Islet precursor cell (in vitro differentiated cells): Measurements from ENCODE around the gene ILK.

Experiments used
- DNase-seq: peaks from one replicate; pipeline ENCODE4 v3.0.0-alpha.2; 2018

Gene ILK

DNA sequence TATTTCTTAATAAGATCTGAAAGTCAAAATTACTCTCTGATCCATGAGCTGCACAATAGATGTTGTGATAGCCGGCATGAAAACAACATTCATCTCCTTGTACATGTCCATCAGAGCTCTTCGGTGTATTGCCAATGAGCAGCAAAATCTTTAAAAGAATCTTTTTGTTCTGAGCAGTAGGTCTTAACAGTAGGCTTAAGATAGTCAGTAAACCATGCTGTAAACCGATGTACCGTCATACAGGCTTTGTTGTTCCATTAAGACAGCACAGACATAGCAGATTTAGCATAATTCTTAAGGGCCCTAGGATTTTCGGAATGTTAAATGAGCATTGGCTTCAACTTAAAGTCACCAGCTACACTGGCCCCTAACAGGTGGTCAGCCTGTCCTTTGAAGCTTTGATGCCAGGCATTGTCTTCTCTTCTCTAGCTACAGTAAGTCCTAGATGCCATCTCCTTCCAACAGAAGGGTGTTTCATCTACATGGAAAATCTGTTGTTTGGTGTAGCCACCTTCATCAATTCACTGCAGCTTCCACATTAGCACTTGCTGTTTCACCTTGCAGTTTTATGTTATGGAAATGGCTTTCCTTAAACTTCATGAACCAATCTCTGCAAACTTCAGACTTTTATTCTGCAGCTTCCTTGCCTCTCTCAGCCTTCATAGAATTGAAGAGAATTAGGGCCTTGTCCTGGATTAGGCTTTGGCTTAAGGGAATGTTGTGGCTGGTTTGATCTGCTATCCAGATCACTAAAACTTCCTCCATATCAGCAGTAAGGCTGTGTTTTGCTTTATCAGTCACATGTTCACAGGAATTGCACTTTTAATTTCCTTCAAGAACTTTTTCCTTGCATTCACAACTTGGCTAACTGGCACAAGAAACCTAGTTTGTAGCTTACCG, 28.5 kb upstream of the ILK start:
- DNase-seq: no peak

DNA sequence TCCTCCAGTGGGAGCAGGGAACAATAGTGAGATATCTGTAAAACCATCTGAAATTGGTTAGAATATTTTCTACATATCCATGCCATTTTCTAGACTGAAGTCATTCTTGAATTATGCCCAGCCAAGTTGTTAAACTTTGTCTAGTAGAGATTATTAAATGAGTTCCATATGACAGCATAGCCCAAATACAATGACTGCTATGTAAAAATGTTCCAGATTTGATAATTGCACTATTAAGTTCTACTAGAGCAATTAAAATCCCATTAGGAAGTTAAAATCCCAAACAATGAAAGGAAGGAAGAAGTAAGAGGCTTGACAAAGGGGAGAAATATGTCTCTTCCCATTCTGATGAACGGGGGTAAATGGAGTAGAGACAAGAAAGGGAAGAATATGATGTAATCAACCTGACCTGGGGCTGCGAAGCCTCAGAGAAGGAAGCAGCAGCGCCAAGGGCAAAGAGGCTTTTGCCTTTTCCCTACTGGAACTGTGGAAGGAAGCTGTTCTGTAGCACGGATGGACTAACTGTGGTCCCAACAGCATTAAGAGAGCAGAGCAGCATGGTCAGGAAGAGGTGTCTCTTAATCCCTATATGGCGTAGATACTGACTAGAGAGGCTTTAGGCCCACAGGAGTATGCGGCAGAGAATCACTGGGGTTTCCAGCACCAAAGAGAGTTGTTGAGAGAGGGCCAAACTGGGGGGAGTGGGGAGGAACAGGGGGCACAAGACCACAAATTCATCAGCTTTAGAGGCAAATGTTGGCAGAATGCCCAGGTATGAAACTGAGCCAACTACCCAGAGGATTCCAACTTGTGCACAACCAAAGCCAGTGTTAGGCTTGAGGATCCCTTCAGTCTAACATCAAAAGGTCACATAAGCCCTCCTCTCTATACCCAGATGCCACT, 26.9 kb upstream of the ILK start:
- DNase-seq: no peak

DNA sequence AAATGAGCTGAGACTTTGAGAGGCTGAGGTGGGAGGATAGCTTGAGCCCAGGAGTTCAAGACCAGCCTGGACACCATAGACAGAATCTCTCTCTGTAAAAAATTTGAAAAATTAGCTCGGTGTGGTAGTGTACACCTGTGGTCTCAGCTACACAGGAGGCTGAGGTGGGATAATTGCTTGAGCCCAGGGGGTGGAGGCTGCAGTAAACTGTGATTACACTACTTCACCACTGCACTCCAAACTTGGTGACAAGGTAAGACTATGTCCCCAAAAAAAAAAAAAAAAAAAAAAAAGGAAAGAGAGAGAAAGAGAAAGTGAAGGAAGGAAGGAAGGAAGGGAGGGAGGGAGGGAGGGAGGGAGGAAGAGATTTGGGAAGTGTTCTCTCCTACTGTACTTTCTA, 25.4 kb upstream of the ILK start:
- no peak for DNase-seq

DNA sequence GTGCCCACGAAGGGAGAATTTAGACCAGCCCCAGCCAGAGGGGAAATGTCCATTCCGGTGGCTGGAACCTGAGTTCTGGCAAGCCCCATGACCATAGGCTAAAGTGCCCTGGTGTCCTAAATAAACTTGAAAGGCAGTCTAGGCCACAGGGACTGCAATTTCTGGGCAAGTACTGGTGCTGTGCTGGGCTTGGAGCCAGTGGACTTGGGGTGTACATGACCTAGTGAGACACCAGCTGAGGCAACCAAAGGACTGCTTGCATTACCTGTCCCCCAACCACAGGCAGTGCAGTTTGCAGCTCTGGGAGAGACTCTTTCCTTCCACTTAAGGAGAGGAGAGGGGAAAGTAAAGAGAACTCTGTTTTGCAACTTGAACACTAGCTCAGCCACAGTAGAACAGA, 23.9 kb upstream of the ILK start:
- DNase-seq: no peak

DNA sequence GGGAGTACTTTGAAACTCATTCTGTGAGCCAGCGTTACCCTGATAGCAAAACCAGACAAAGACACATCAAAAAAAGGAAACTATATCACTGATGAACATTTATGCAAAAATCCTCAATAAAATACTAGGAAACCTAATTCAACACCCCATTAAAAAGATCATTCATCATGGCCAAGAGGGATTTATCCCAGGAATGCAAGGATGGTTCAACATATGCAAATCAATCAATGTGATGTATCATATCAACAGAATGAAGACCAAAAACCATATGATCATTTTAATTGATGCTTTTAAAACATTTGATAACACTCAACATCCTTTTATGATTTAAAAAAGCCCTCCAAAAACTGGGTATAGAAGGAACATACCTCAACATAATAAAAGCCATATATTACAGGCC, 20.0 kb upstream of the ILK start:
- no peak for DNase-seq

DNA sequence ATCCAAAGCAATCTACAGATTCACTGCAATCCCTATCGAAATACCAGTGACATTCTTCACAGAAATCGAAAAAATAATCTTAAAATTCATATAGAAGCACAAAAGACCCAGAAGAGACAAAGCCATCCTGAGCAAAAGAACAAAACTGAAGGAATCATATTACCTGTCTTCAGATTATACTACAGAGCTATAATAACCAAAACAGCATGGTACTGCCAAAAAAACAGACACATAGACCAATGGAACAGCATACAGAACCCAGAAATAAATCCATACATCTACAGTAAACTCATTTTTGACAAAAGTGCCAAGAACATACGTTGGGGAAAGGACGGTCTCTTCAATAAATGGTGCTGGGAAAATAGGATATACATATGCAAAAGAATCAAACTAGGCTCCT, 19.0 kb upstream of the ILK start:
- DNase-seq: no peak

DNA sequence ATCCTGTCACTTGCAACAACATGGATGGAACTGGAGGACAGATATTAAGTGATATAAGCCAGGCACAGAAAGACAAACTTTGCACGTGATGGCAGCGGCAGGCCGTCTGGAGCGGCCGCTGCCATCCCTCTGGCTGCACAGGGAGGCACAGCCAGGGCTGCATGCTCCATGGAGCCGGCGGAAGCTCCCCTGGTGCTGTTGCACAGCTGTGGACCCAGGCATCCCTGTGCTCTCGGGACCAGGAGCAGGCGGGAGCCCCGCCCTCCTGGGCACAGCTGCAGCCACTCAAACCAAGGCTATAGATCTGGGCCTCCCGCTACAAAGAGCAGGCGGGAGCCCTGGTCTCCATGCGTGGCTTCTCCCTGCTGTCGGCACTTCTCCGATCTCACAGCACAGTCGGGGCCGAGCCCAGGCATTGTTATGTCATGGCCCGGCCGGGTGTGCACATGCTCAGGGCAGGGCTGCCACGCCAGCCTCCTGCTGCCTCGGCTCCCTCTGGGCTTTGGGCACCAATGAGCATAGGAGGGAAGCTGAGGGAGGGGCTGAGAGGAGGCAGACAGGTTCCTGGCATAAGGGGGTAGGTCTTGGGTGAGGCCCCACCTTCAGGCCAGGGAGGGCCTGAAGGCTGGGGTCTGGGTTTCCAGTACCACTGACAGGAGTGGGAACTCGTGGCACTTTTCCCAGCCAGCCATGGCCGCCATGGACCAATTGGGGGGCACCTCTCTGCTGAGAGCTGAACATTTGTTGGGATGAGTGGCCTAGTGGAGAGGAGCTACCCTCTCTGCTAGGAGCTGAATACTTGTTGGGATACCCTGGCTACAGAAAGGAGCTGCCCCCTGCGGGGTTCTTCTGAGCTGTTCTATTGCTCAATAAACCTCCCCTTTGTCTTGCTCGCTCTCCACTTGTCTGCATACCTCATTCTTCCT, 16.9 kb upstream of the ILK start:
- no peak for DNase-seq

DNA sequence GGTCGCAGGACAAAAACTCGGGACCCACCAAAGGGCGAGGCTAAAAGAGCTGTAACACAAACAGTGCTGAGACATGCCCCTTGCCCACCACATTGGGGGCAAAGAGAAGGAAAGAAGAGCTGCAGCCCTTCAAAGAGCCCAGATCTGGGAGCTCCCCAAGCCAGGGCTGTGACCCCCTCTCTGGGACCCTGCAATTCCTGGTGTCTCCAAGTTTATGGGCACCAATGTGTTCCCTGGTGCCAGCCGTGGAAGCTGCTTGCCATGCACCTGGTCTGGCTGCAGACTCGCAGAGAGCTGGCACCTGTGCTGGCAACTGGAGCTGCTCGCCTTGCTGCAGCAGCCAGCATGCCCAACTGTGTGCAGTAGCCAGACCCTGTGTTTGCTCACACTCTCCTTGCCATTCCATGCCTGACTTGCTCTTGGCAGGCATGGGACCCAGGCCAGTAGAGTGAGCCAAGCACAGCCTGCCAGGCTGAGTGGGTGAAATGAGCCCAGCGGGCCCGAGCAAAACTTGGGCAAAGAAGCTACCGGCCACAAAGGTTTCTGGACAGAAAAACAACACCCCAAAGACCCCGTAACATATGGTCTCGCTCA, 16.1 kb upstream of the ILK start:
- no peak for DNase-seq

DNA sequence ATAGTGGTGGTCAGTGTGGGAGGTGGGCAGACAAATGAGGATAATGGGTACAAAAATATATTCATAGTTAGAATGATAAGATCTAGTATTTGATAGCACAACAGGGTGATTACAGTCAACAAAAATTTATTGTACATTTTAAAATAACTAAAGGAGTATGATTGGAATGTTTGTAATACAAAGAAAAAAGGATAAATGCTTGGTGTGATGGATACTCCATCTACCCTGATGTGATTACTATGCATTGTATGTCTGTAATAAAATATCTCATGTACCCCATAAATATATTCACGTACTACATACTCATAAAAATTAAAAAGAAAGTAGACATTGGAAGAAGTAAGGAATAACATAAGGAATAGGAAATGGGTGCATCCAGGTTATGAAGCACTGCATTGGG, 15.6 kb upstream of the ILK start:
- no peak for DNase-seq

DNA sequence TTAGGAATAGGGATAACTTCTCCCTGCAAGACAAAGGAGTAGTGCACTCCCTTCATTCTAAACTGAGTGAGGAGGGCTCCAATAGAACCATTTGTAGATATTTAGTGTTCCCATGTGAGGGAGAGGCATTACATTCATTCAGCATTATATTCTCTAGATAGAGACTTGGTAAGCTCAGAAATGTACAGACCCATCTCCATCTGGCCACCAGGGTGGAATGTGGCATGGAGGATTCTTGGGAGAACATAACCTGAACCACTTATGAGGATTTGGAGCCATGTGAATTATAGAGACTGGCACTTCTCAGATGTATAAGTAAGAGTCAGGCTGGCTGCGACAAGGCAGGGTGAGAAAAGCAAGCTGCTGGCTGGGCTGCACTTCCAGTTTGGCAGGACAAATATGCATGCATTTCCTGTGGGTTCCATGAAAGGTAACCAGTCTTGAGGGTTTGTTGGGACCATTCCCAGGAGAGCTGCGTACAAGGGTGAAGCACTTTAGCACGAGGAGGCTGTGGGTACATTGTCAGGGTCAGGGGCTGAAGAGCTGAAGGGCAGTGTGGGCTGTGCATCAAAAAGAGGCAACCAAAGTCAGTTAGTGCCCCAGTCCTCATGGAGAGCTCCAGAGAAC, 9.3 kb upstream of the ILK start:
- DNase-seq: no peak

DNA sequence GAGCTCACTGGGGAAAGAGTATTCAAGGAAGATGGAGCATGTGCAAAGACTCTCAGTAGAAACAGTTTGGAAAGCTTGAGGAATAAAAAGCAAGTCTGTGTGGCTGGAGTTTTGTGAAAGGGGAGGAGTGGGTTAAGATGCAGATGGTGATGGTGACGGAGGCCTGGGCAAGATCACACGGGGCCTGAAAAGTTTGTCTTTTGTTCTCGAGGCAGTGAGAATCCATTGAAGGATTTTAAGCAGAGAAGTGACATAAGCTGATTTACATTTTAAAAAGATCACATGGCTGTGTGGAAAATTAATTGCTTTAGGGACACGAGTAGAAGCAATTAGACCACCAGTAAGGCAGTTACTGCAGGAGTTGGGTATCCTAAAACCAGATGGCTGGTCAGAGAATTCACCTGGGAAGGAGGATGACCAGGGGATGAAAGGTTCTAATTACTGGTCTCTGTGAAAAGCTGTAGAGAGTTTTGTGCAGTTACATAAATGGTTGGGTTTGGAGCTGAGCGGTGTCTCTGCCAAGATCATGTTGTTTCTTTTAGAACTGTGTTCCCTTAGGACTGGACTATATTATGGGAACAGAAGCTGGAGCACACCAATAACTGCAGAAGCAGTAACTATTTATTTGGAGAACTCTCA, 7.2 kb upstream of the ILK start:
- no peak for DNase-seq

DNA sequence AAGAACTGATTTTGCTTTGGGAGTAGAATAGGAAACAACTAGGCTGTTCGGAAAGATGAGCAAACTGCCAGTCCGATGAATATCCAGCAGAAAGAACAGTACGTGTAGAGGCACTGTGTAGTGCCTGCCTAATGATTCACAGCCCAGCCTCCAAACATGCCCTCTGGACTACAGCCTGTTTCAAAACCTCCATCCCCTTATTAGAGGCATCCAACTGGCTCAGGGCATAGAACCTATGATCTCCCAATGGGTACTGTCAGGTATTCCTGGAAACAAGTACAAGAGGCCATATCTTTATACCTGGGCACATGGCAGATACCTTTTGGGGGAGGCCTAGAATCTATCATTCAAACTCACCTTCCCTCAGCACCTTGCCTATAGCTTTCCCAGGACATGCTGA, 5.0 kb upstream of the ILK start:
- no peak for DNase-seq

DNA sequence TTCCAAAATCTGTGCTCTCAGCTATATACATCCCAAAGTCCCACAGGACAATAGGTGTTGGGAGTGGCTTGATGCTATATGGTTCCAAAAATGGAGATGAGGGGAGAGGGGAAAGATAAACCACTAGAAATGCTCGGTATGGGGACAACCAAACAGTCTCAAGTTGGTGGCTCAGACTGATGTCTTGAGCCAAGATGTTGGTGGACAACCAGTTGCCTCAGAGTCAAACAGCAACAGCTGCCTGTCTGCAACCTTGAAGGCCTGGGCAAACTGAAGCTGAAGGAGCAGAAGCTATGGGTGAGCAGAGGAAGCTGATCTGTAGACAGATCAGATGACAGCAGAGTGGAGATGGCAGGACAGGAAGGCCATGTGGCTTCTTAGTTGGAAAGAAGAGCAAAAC, 4.1 kb upstream of the ILK start:
- DNase-seq: no peak

DNA sequence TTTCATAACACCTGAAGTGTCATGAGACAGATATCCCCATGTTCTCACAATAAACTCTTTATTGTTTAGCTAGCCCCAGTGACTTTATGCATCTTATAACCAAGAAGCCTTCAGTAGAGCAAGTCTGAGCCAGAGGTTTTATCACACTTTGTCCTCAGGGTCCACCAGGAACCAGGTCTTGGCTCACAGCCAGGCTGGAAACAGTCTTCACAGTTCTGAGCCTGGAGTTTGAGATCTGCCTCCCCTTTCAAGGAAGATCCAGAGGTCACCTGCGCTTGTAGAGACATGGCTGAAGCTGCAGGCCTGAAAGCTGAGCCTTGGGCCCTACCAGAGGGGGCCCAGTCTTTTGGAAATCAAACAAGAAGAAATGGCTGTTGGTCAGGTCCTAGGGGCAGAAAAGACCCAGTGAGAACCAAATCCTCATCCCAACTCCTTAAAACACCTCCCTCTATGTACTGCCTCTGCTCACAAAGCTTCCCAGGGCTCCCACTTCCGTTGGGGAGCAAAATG, 3.6 kb upstream of the ILK start:
- DNase-seq: peak; percentile 6

DNA sequence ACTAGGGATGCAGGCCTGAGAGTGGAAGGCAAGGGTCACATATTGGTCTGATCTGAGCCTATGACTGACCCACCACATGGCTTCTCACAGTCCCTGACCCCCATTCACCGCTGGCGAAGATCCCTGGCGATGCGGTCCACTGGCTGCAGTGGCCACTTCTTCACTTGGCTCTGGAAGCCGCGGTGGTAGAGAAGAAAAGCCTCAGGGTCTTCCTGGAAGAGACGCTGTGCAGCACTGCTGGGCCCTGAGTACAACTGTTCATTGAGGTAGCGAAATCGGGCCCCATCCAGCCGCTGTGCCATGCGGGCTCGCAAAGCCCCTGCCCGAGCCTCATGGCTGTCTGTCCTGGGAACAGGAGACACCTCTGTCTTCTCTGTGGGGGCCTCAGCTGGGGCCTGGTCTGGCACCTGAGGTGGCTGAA, 2.5 kb upstream of the ILK start:
- peak; percentile 27 for DNase-seq

DNA sequence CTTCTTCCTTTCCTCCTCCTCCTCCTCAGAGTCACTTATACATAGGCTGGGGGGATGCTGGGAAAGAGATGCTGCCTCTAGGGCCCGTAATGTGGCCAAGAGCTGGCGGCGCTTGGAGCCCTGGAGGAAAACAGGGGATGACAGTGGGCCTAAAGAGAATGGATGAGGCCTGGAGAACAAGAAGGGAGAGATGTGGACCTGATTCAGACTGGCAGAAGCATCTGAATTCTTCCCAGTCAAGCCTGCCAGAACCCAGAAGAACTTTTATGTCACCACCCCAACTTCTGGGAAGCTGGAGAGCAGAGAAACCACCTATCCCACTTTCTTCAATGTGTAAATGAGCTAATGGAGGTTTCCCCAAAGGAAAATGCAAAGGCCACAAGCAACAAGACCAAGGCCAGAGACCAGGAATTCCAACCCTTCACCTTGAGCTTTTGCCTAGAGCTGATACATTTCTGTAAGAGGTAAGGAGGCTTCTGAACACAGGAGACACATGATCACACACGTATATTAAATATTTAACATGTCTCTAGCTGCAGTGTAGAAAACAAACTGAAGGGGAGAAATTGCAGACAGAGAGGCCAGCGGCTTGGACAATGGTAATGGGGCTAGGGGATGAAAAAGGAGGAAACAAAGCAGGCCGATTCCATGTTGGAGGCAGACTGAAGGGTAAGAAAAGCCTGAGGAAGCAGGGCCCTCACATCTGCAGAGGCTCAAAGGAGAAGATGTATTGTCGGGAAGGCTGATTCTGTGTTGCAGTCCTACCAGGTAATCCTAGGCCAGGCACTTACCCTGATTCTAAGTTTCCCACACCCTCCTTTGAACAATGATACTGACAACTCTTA, 1.3 kb upstream of the ILK start:
- DNase-seq: peak; percentile 32

DNA sequence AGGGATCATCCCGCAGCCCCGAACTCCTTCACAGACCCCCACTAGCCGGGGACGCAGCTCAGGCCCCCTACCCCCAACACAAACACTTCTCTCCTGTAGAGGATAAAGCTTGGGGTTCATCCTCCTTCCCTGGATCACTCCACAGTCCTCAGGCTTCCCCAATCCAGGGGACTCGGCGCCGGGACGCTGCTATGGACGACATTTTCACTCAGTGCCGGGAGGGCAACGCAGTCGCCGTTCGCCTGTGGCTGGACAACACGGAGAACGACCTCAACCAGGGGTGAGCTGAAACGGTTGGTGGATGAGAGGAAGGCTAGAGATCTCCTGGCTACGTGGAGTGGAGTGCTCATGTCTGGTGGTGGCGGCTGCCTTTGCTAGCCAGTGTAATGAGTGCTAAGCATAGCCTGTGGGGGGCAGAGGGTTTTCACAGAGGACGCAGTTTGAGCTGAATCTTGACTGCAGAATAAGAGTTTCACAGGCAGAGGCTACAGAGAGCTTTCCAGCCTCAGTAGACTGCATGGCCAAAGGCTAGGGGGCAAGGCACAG, 580 bp downstream of the ILK start:
- DNase-seq: peak; percentile 82

DNA sequence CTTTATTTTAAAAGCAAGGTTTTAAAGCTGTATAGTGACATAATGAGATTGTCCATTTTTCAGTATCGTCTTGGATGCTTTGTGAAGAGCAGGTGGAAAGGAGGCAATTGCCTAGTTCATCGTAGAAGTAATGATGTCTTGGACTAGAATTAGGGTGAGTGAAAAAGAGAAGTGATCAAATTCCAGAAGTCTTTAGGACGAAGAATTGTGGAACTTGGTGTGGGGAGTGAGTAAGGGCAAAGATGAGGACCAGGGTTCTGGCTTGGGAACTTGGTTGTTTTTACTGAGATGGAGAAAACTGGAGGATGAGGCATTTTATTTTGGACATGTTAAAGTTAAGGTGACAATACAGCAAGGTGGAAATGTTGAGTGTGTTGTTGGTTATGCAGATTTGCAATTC, 1.2 kb downstream of the ILK start:
- peak; percentile 17 for DNase-seq

DNA sequence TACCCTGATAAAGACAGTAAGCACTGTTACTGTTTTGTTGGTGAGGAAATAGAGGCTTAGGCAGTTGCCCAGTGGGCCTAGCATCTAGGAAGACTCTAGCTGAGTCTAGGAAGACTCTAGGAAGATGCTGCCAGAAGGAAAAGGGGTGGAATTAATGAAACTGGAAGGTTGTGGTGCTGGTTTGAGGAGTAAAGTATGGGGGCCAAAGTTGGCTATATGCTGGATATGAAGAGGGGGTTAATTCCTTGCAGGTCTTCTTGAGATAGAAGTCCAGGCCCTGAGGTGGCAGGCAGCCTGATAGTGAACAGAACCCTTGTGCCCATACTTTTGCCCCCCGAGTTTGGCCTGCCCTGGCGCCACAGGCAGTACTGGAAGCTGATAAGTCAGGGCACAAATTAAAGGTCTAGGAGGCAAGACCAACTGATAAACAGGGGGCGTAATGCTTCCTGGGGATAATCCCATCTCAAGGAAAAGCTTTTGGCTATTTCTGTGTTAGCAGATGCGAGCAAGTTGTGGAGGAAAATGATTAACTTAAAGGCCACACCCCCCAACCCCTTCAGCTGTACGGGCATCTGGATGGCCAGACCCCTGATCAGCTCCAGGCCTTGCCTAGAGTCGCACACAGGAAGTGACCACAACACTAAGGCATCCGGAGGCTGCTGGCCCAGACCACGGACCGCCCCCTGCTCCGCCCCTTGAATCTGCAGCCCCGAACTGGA, 3.1 kb downstream of the ILK start:
- DNase-seq: peak; percentile 98
